OCI-LY3 (cell line): Measurements from ENCODE around the gene EIF6.

ENCODE experiments used
- H2AFZ ChIP-seq: fragments of 200-600, 300-600 bp; shearing (Covaris generic); 2 replicates; pipeline ENCODE4 v1.6.0; 2014; ENCODE audit warnings: antibody characterized with exemption, low read depth, low read length
- H3K27ac ChIP-seq: fragments of 200-600, 300-600 bp; sonication (generic); 2 replicates; pipeline ENCODE4 v1.5.1; 2014; ENCODE audit warnings: mild to moderate bottlenecking, low read length, moderate library complexity, mixed read lengths
- H3K27me3 ChIP-seq: fragments of 200-600, 300-600 bp; sonication (generic); 2 replicates; pipeline ENCODE4 v1.6.1; 2014; ENCODE audit warnings: low read depth, low read length, mixed read lengths
- H3K36me3 ChIP-seq: fragments of 200-600, 300-600 bp; sonication (generic); replicated peaks from 2 replicates; pipeline ENCODE3; 2014; ENCODE audit warnings: low read depth, low read length, mixed read lengths
- H3K4me1 ChIP-seq: fragments of 300-600, 200-600 bp; sonication (generic); 2 replicates; pipeline ENCODE4 v1.6.1; 2014; ENCODE audit warnings: low read length, mixed read lengths
- H3K4me2 ChIP-seq: fragments of 200-600, 300-600 bp; sonication (generic); 2 replicates; pipeline ENCODE4 v1.6.1; 2014; ENCODE audit warnings: low read length, mixed read lengths
- H3K4me3 ChIP-seq: fragments of 300-600, 200-600 bp; sonication (generic); 2 replicates; pipeline ENCODE4 v1.5.1; 2014; ENCODE audit warnings: antibody characterized with exemption, mild to moderate bottlenecking, low read length, moderate library complexity
- H3K79me2 ChIP-seq: fragments of 300-600, 200-600 bp; shearing (Covaris generic); 2 replicates; pipeline ENCODE4 v1.6.1; 2014; ENCODE audit warnings: mild to moderate bottlenecking, low read length, mixed read lengths
- H3K9ac ChIP-seq: fragments of 300-600, 200-600 bp; shearing (Covaris generic); 2 replicates; pipeline ENCODE4 v1.6.0; 2014; ENCODE audit warnings: mild to moderate bottlenecking, low read length, moderate library complexity
- H3K9me3 ChIP-seq: fragments of 200-600, 300-600 bp; shearing (Covaris generic); 2 replicates; pipeline ENCODE4 v1.6.1; 2014; ENCODE audit warnings: low read length, mixed read lengths; ENCODE audit not compliant: insufficient read depth
- H4K20me1 ChIP-seq: fragments of 200-600, 300-600 bp; sonication (generic); 2 replicates; pipeline ENCODE4 v1.6.1; 2016; ENCODE audit warnings: low read length, mixed read lengths; ENCODE audit not compliant: insufficient read depth
- CTCF ChIP-seq: fragments of 200-600, 300-600 bp; sonication (generic); IDR thresholded peaks from 2 replicates; pipeline ENCODE4 v1.5.1; 2014; ENCODE audit warnings: antibody characterized with exemption, low read length, low read depth
- EZH2phosphoT487 ChIP-seq: fragments of 200-600 bp; shearing (Covaris generic); IDR thresholded peaks from 2 replicates; pipeline ENCODE4 v1.6.1; 2018; ENCODE audit warnings: antibody characterized with exemption, mixed run types, low read depth

EIF6 gene

GRCh38 chr20:35238735-35239134 lies 45.8 kb downstream of the EIF6 start:
- Histone ChIP-seq H3K27ac (no peak overlapping the region), H3K4me3 (no peak overlapping the region), H3K27me3 (peaks cover 33% of the 10 kb centered on the region), H4K20me1 (no peaks in the 10 kb centered on the region), H3K9ac (no peak overlapping the region), H3K4me2 (no peak overlapping the region), H2AFZ (no peak overlapping the region), H3K9me3 (no peaks in the 10 kb centered on the region), H3K4me1 (no peaks in the 10 kb centered on the region), H3K36me3 (no peaks in the 10 kb centered on the region), H3K79me2 (no peaks in the 10 kb centered on the region)
- no peak for TF ChIP-seq EZH2phosphoT487

- Histone ChIP-seq H3K9me3 (no peaks in the 10 kb centered on the region), H3K27me3 (peaks cover 31% of the 10 kb centered on the region), H3K27ac (no peak overlapping the region), H4K20me1 (no peaks in the 10 kb centered on the region), H3K4me3 (no peak overlapping the region), H3K79me2 (no peaks in the 10 kb centered on the region), H3K4me2 (no peak overlapping the region), H3K4me1 (no peaks in the 10 kb centered on the region), H3K36me3 (no peaks in the 10 kb centered on the region), H3K9ac (no peak overlapping the region), H2AFZ (no peak overlapping the region)
- TF ChIP-seq EZH2phosphoT487 = no peak
- TF ChIP-seq CTCF = no peak
Measured at GRCh38 chr20:35238170-35238569, 46.4 kb downstream of the EIF6 start.

GRCh38 chr20:35237486-35237885 lies 47.1 kb downstream of the EIF6 start:
- no peak overlapping the region for H2AFZ ChIP-seq
- TF ChIP-seq CTCF (no peak), EZH2phosphoT487 (no peak)
- no peaks in the 10 kb centered on the region for H3K36me3 ChIP-seq
- H3K79me2 ChIP-seq = no peaks in the 10 kb centered on the region
- no peak overlapping the region for H3K4me3 ChIP-seq
- no peaks in the 10 kb centered on the region for H4K20me1 ChIP-seq
- no peak overlapping the region for H3K4me2 ChIP-seq
- H3K9me3 ChIP-seq = no peaks in the 10 kb centered on the region
- no peak overlapping the region for H3K27ac ChIP-seq
- no peak overlapping the region for H3K9ac ChIP-seq
- H3K27me3 ChIP-seq = peaks cover 31% of the 10 kb centered on the region
- H3K4me1 ChIP-seq = no peaks in the 10 kb centered on the region

GRCh38 chr20:35235881-35236280 lies 48.7 kb downstream of the EIF6 start:
- H3K9ac ChIP-seq = no peak overlapping the region
- no peak for TF ChIP-seq CTCF
- no peak for TF ChIP-seq EZH2phosphoT487
- H3K79me2 ChIP-seq = no peaks in the 10 kb centered on the region
- no peaks in the 10 kb centered on the region for H3K4me1 ChIP-seq
- H3K27me3 ChIP-seq = peaks cover 25% of the 10 kb centered on the region
- H2AFZ ChIP-seq = no peak overlapping the region
- no peaks in the 10 kb centered on the region for H3K36me3 ChIP-seq
- no peak overlapping the region for H3K27ac ChIP-seq
- no peak overlapping the region for H3K4me3 ChIP-seq
- H3K9me3 ChIP-seq = no peaks in the 10 kb centered on the region
- H4K20me1 ChIP-seq = no peaks in the 10 kb centered on the region
- no peak overlapping the region for H3K4me2 ChIP-seq

- H3K9me3 ChIP-seq = no peaks in the 10 kb centered on the region
- H3K27me3 ChIP-seq = peaks cover 18% of the 10 kb centered on the region
- H2AFZ ChIP-seq = no peak overlapping the region
- H3K36me3 ChIP-seq = no peaks in the 10 kb centered on the region
- H3K9ac ChIP-seq = no peak overlapping the region
- no peaks in the 10 kb centered on the region for H3K79me2 ChIP-seq
- no peaks in the 10 kb centered on the region for H3K4me1 ChIP-seq
- no peak overlapping the region for H3K27ac ChIP-seq
- no peak overlapping the region for H3K4me2 ChIP-seq
- no peak overlapping the region for H3K4me3 ChIP-seq
- H4K20me1 ChIP-seq = no peaks in the 10 kb centered on the region
- TF ChIP-seq EZH2phosphoT487 = no peak
- TF ChIP-seq CTCF = no peak
Measured at GRCh38 chr20:35232575-35232974, 52.0 kb downstream of the EIF6 start.
